K562 (cell line): Measurements from ENCODE around the gene KDM2A. TPM values are rescaled to one million over a fixed set of nuclear protein-coding genes. Genes with fewer than 3 reads are reported as not detected.

ENCODE experiments used
- BACH1 ChIP-seq: fragments of 200-800 bp; sonication (Bioruptor generic); IDR thresholded peaks from 2 replicates; pipeline ENCODE4 v1.6.1; 2016; ENCODE audit warnings: missing genetic modification characterization, missing compliant biosample characterization
- ELF1 ChIP-seq: fragments of 200-800 bp; sonication (Bioruptor generic); IDR thresholded peaks from 2 replicates; pipeline ENCODE4 v1.6.1; 2016; ENCODE audit warnings: missing genetic modification characterization, missing compliant biosample characterization
- GABPA ChIP-seq: fragments of 200-800 bp; sonication (Bioruptor generic); conservative IDR thresholded peaks from 2 replicates; pipeline ENCODE4 v1.6.1; 2016; ENCODE audit warnings: low read depth, missing genetic modification characterization, missing compliant biosample characterization
- JUN ChIP-seq, 2 experiments: sonication (generic) in 1 of 2; formaldehyde crosslinking in 1 of 2; IDR thresholded peaks; 2 replicates each; pipeline versions ENCODE4 v1.6.1 to v1.8.0; 2012 to 2022; ENCODE audit warnings: borderline replicate concordance in 2 of 2, mild to moderate bottlenecking in 2 of 2, improper control_type of control experiment in 1 of 2, low read depth in 1 of 2, low read length in 1 of 2, missing genetic modification reagents in 1 of 2
- MAZ ChIP-seq, 2 experiments: fragments of 450-650 bp in 1 of 2; sonication (generic) in 1 of 2; formaldehyde crosslinking; IDR thresholded peaks in 1 of 2; conservative IDR thresholded peaks in 1 of 2; 2 replicates each; pipeline versions ENCODE4 v1.4.0 to v1.5.0; 2020; ENCODE audit warnings: mild to moderate bottlenecking in 1 of 2, missing genetic modification reagents in 1 of 2
- NEUROD1 ChIP-seq: fragments of 150-350 bp; IDR thresholded peaks from 2 replicates; pipeline ENCODE4 v1.6.1; 2014; ENCODE audit warnings: borderline replicate concordance, low read length, low read depth; ENCODE audit not compliant: partially characterized antibody
- TRIM25 ChIP-seq: fragments of 450-650 bp; IDR thresholded peaks from 2 replicates; pipeline ENCODE4 v1.7.0; 2016; ENCODE audit warnings: borderline replicate concordance
- polyA plus RNA-seq, 8 experiments: library from polyadenylated mRNA; depleted of rRNA in 4 of 8; stranded (reverse) in 5 of 8; unstranded in 3 of 8; fragments of >200 nt; fragmentation: Nextera tagmentation in 2 of 8; fragmentation: Illumina TruSeq in 1 of 8; extraction: Ambion mirVana in 2 of 8; extraction: Trizol in 1 of 8; gene quantifications; 2 replicates each; pipeline versions ENCODE4 v1.2.1 to v1.2.3, GENCODE V29; 2011 to 2014; ENCODE audit warnings: inconsistent platforms in 1 of 8, missing spikeins in 1 of 8
- total RNA-seq, 7 experiments: library from RNA; depleted of rRNA in 6 of 7; stranded (reverse); fragments of >200 nt in 6 of 7; fragmentation: Illumina TruSeq in 2 of 7; extraction: Trizol in 2 of 7; gene quantifications; 2 replicates each; pipeline versions ENCODE4 v1.2.1 to v1.2.3, GENCODE V29; 2011 to 2021; ENCODE audit warnings: low replicate concordance in 1 of 7

KDM2A gene
- total and polyA plus RNA-seq, 9 of the 15 experiments (the other 6 are each of a cell fraction or from before 2014, with no cell fraction given): 5.0 to 39.3 (median 21.3) TPM

- no peak for TF ChIP-seq TRIM25
- no peak for TF ChIP-seq BACH1 (tag)
- TF ChIP-seq MAZ (CRISPR knock-in tag; conservative IDR thresholded peaks at IDR 0.05 in 1 of 2, IDR thresholded peaks at IDR 0.05 in 1 of 2): peak in 1 of 2 experiments; percentile 49; a peak in 1 of 4 replicates
- no peak for TF ChIP-seq JUN (IDR thresholded peaks at IDR 0.05; ENCODE audit: borderline replicate concordance, low read depth, low read length)
- TF ChIP-seq JUN (CRISPR knock-in tag; IDR thresholded peaks at IDR 0.05; ENCODE audit: borderline replicate concordance): 0 out of 2 replicates have a peak, but pooled peaks have one; percentile 18
- TF ChIP-seq GABPA (tag): no peak
- no peak for TF ChIP-seq NEUROD1
- no peak for TF ChIP-seq ELF1 (tag)
These were observed 148.4 kb downstream of the KDM2A start (continued) for GRCh38 chr11:67267188-67268080.
